ENCODE results near the gene GIGYF2.

The GIGYF2 gene

GRCh38 chr2:232779934-232780333, 82.8 kb downstream of the GIGYF2 start:
- Histone ChIP-seq H3K27me3 (no peaks in the 10 kb centered on the region), H3K36me3 (peaks cover 23 to 67% (median 47%) of the 10 kb centered on the region in 11 experiments; a peak in 21 of 22 replicates), H3K9me3 (replicated peaks in 1 of 11) (no peaks in the 10 kb centered on the region; a peak in 1 of 22 replicates), H3K4me1 (peaks cover 0 to 13% (median 0%) of the 10 kb centered on the region in 10 experiments; a peak in 5 of 20 replicates), H3K4me3 (no peak overlapping the region), H3K27ac (no peak overlapping the region), H3K4me2 (no peak overlapping the region), H3K9ac (no peak overlapping the region), H4K20me1 (no peaks in the 10 kb centered on the region; a peak in 1 of 22 replicates)
- TF ChIP-seq Cebpa-rat (IDR thresholded peaks at IDR 0.05): no peak

- Histone ChIP-seq H3K4me2 (peak overlapping the region in 2 of 11 experiments; percentile 12 to 53; a peak in 3 of 22 replicates), H3K9ac (no peak overlapping the region; a peak in 1 of 22 replicates), H3K4me1 (peaks cover 0 to 13% (median 0%) of the 10 kb centered on the region in 10 experiments; a peak in 5 of 20 replicates), H4K20me1 (no peaks in the 10 kb centered on the region; a peak in 1 of 22 replicates), H3K36me3 (peaks cover 31 to 66% (median 56%) of the 10 kb centered on the region in 11 experiments), H3K9me3 (replicated peaks in 1 of 11) (no peaks in the 10 kb centered on the region; a peak in 1 of 22 replicates), H3K27ac (peak overlapping the region in 2 of 11 experiments; percentile 26 to 65; a peak in 2 of 22 replicates), H3K27me3 (no peaks in the 10 kb centered on the region), H3K4me3 (no peak overlapping the region)
- no peak for TF ChIP-seq Cebpa-rat (IDR thresholded peaks at IDR 0.05)
Observed at GRCh38 chr2:232781765-232782164, 84.6 kb downstream of the GIGYF2 start.

GRCh38 chr2:232783278-232783677, 86.1 kb downstream of the GIGYF2 start:
- Histone ChIP-seq H3K9me3 (replicated peaks in 1 of 11) (no peaks in the 10 kb centered on the region; a peak in 1 of 22 replicates), H3K27ac (no peak overlapping the region), H3K4me3 (no peak overlapping the region), H3K9ac (no peak overlapping the region), H3K36me3 (peaks cover 39 to 66% (median 59%) of the 10 kb centered on the region in 11 experiments), H3K4me2 (no peak overlapping the region), H3K4me1 (peaks cover 0 to 13% (median 0%) of the 10 kb centered on the region in 10 experiments; a peak in 5 of 20 replicates), H4K20me1 (peaks cover 0 to 6% (median 0%) of the 10 kb centered on the region in 11 experiments; a peak in 2 of 22 replicates), H3K27me3 (no peaks in the 10 kb centered on the region)
- TF ChIP-seq Cebpa-rat (IDR thresholded peaks at IDR 0.05): no peak

GRCh38 chr2:232787806-232788205, 90.7 kb downstream of the GIGYF2 start:
- Histone ChIP-seq H3K9me3 (replicated peaks in 1 of 11) (no peaks in the 10 kb centered on the region; a peak in 1 of 22 replicates), H3K27me3 (no peaks in the 10 kb centered on the region), H3K4me2 (no peak overlapping the region), H3K4me1 (no peaks in the 10 kb centered on the region), H3K9ac (no peak overlapping the region), H3K27ac (no peak overlapping the region), H4K20me1 (peaks cover 0 to 7% (median 0%) of the 10 kb centered on the region in 11 experiments; a peak in 2 of 22 replicates), H3K4me3 (no peak overlapping the region), H3K36me3 (peaks cover 70 to 98% (median 87%) of the 10 kb centered on the region in 11 experiments)
- TF ChIP-seq Cebpa-rat (IDR thresholded peaks at IDR 0.05): no peak

GRCh38 chr2:232789082-232789481, 92.0 kb downstream of the GIGYF2 start:
- Histone ChIP-seq H4K20me1 (peaks cover 0 to 7% (median 0%) of the 10 kb centered on the region in 11 experiments; a peak in 2 of 22 replicates), H3K4me3 (no peak overlapping the region), H3K27me3 (no peaks in the 10 kb centered on the region), H3K9ac (no peak overlapping the region), H3K36me3 (peaks cover 79 to 99% (median 91%) of the 10 kb centered on the region in 11 experiments), H3K4me2 (no peak overlapping the region), H3K4me1 (no peaks in the 10 kb centered on the region), H3K9me3 (replicated peaks in 1 of 11) (no peaks in the 10 kb centered on the region; a peak in 1 of 22 replicates), H3K27ac (no peak overlapping the region)
- no peak for TF ChIP-seq Cebpa-rat (IDR thresholded peaks at IDR 0.05)

- Histone ChIP-seq H4K20me1 (peaks cover 0 to 7% (median 0%) of the 10 kb centered on the region in 11 experiments; a peak in 2 of 22 replicates), H3K36me3 (peaks cover 92 to 100% (median 99%) of the 10 kb centered on the region in 11 experiments)
Observed at GRCh38 chr2:232791518-232791917, 94.4 kb downstream of the GIGYF2 start.

GRCh38 chr2:232793271-232793670, 96.1 kb downstream of the GIGYF2 start:
- H3K4me1 ChIP-seq: no peaks in the 10 kb centered on the region
- H3K36me3 ChIP-seq: peaks cover 96 to 100% (median 99%) of the 10 kb centered on the region in 11 experiments
- no peak overlapping the region for H3K9ac ChIP-seq
- H4K20me1 ChIP-seq: peaks cover 0 to 5% (median 0%) of the 10 kb centered on the region in 11 experiments; a peak in 1 of 22 replicates
- no peak overlapping the region for H3K4me3 ChIP-seq
- H3K9me3 ChIP-seq (replicated peaks in 1 of 11): no peaks in the 10 kb centered on the region
- no peak overlapping the region for H3K4me2 ChIP-seq
- no peak for TF ChIP-seq Cebpa-rat (IDR thresholded peaks at IDR 0.05)
- no peak overlapping the region for H3K27ac ChIP-seq
- no peaks in the 10 kb centered on the region for H3K27me3 ChIP-seq

More at GRCh38 chr2:232791518-232791917, 94.4 kb downstream of the GIGYF2 start:
- no peak overlapping the region for H3K4me2 ChIP-seq
- H3K27ac ChIP-seq: no peak overlapping the region
- no peaks in the 10 kb centered on the region for H3K27me3 ChIP-seq
- H3K9me3 ChIP-seq (replicated peaks in 1 of 11): no peaks in the 10 kb centered on the region
- TF ChIP-seq Cebpa-rat (IDR thresholded peaks at IDR 0.05): no peak
- H3K9ac ChIP-seq: no peak overlapping the region
- no peaks in the 10 kb centered on the region for H3K4me1 ChIP-seq
- no peak overlapping the region for H3K4me3 ChIP-seq

- no peak overlapping the region for H3K9ac ChIP-seq
- no peaks in the 10 kb centered on the region for H3K27me3 ChIP-seq
- no peak overlapping the region for H3K4me3 ChIP-seq
- no peaks in the 10 kb centered on the region for H3K4me1 ChIP-seq
- peaks cover 0 to 5% (median 0%) of the 10 kb centered on the region in 11 experiments; a peak in 2 of 22 replicates for H4K20me1 ChIP-seq
- H3K9me3 ChIP-seq (replicated peaks in 1 of 11): 0 out of 22 replicates have a peak, but pooled peaks cover 0 to 1% (median 0%) of the 10 kb centered on the region in 11 experiments
- peaks cover 97 to 100% (median 99%) of the 10 kb centered on the region in 11 experiments for H3K36me3 ChIP-seq
- TF ChIP-seq Cebpa-rat (IDR thresholded peaks at IDR 0.05): no peak
- no peak overlapping the region for H3K4me2 ChIP-seq
- no peak overlapping the region for H3K27ac ChIP-seq
Observed at GRCh38 chr2:232794981-232795380, 97.8 kb downstream of the GIGYF2 start.

- TF ChIP-seq Cebpa-rat (IDR thresholded peaks at IDR 0.05): no peak
- no peak overlapping the region for H3K4me3 ChIP-seq
- H3K9ac ChIP-seq: no peak overlapping the region
- no peaks in the 10 kb centered on the region for H3K4me1 ChIP-seq
- H4K20me1 ChIP-seq: peaks cover 0 to 5% (median 0%) of the 10 kb centered on the region in 11 experiments; a peak in 2 of 22 replicates
- H3K9me3 ChIP-seq (replicated peaks in 1 of 11): peaks cover 5 to 11% (median 6%) of the 10 kb centered on the region in 11 experiments; a peak in 21 of 22 replicates
- H3K4me2 ChIP-seq: no peak overlapping the region
- no peak overlapping the region for H3K27ac ChIP-seq
- peaks cover 97 to 100% (median 99%) of the 10 kb centered on the region in 11 experiments for H3K36me3 ChIP-seq
- no peaks in the 10 kb centered on the region for H3K27me3 ChIP-seq
Observed at GRCh38 chr2:232795920-232796319, 98.8 kb downstream of the GIGYF2 start.

Measured in BLaER1 treated with 17β-estradiol and CSF1 and Interleukin-3, amounts not matched to agents 10 nM and 100 nM (cell line).